GM12878 (cell line): ENCODE data around the gene FARS2.

Experiments used
- BHLHE40 ChIP-seq, 2 experiments: fragments of 450-650 bp in 1 of 2; IDR thresholded peaks; 2 replicates each; pipeline ENCODE4 v1.6.1; 2011 to 2017; ENCODE audit warnings: low read depth in 2 of 2, borderline replicate concordance in 1 of 2, improper control_type of control experiment in 1 of 2, low read length in 1 of 2, mild to moderate bottlenecking in 1 of 2
- CTCF ChIP-seq, 3 experiments: IDR thresholded peaks in 2 of 3; conservative IDR thresholded peaks in 1 of 3; 2 replicates each; pipeline ENCODE4 v1.5.1; 2011; ENCODE audit warnings: low read depth in 3 of 3, low read length in 3 of 3, mild to moderate bottlenecking in 3 of 3, control low read depth in 2 of 3, moderate library complexity in 2 of 3, inconsistent platforms in 1 of 3, mixed read lengths in 1 of 3; ENCODE audit not compliant: control insufficient read depth in 2 of 3, insufficient read depth in 1 of 3; ENCODE audit errors: extremely low read depth in 1 of 3
- CUX1 ChIP-seq: IDR thresholded peaks from 2 replicates; pipeline ENCODE4 v1.6.1; 2012; ENCODE audit warnings: improper control_type of control experiment, low read depth, low read length; ENCODE audit not compliant: insufficient replicate concordance
- E2F8 ChIP-seq: fragments of 450-650 bp; IDR thresholded peaks from 2 replicates; pipeline ENCODE4 v1.6.1; 2018; ENCODE audit warnings: mild to moderate bottlenecking, low read depth, moderate library complexity; ENCODE audit not compliant: partially characterized antibody
- GABPA ChIP-seq: IDR thresholded peaks from 2 replicates; pipeline ENCODE4 v1.6.1; 2014; ENCODE audit warnings: antibody characterized with exemption, low read depth, mild to moderate bottlenecking, inconsistent platforms
- JUND ChIP-seq: IDR thresholded peaks from 2 replicates; pipeline ENCODE4 v1.6.1; 2012; ENCODE audit warnings: low read depth, mild to moderate bottlenecking, low read length, improper control_type of control experiment, moderate library complexity
- MAX ChIP-seq: IDR thresholded peaks from 2 replicates; pipeline ENCODE4 v1.6.1; 2012; ENCODE audit warnings: low read depth, low read length, improper control_type of control experiment
- NFXL1 ChIP-seq: fragments of 450-650 bp; IDR thresholded peaks from 2 replicates; pipeline ENCODE4 v1.6.1; 2017; ENCODE audit warnings: antibody characterized with exemption, mild to moderate bottlenecking, borderline replicate concordance
- PKNOX1 ChIP-seq: fragments of 450-650 bp; IDR thresholded peaks from 2 replicates; pipeline ENCODE4 v1.6.1; 2016; ENCODE audit warnings: mild to moderate bottlenecking
- POLR2A ChIP-seq: IDR thresholded peaks from 2 replicates; pipeline ENCODE4 v1.6.1; 2011; ENCODE audit warnings: low read depth, mild to moderate bottlenecking, low read length
- POLR2AphosphoS5 ChIP-seq: IDR thresholded peaks from 2 replicates; pipeline ENCODE4 v1.6.1; 2011; ENCODE audit warnings: mild to moderate bottlenecking, low read length, inconsistent platforms
- TCF12 ChIP-seq: IDR thresholded peaks from 2 replicates; pipeline ENCODE4 v1.6.1; 2011; ENCODE audit warnings: low read depth, mild to moderate bottlenecking, low read length
- USF2 ChIP-seq: IDR thresholded peaks from 2 replicates; pipeline ENCODE4 v1.6.1; 2011; ENCODE audit warnings: low read depth, low read length, improper control_type of control experiment, borderline replicate concordance
- YY1 ChIP-seq: IDR thresholded peaks from 2 replicates; pipeline ENCODE4 v1.6.1; 2011; ENCODE audit warnings: low read depth, mild to moderate bottlenecking, low read length

- TF ChIP-seq JUND (no peak), POLR2A (no peak), USF2 (no peak), YY1 (no peak), TCF12 (no peak), NFXL1 (no peak), GABPA (no peak), CTCF (IDR thresholded peaks at IDR 0.05 in 2 of 3, conservative IDR thresholded peaks at IDR 0.05 in 1 of 3; ENCODE audit: control insufficient read depth in 2 of 3, extremely low read depth in 1 of 3, insufficient read depth in 1 of 3, low read depth in 3 of 3, low read length in 3 of 3) (no peak), MAX (no peak), CUX1 (no peak), BHLHE40 (IDR thresholded peaks at IDR 0.05; ENCODE audit: borderline replicate concordance in 1 of 2, low read depth in 2 of 2, low read length in 1 of 2) (no peak), POLR2AphosphoS5 (no peak), E2F8 (no peak), PKNOX1 (no peak)
These were observed 279.1 kb downstream of the FARS2 start for GRCh38 chr6:5540370-5540769.
